NOMO-1 treated with dmso at 0.1 percent for 144 hours (cell line): Measurements from ENCODE around the gene DGKH.

Experiments
- DNase-seq: peaks from one replicate; lab custom pipeline; 2025; ENCODE audit not compliant: unreplicated experiment; lab: John Stamatoyannopoulos, UW

DGKH gene

DNA sequence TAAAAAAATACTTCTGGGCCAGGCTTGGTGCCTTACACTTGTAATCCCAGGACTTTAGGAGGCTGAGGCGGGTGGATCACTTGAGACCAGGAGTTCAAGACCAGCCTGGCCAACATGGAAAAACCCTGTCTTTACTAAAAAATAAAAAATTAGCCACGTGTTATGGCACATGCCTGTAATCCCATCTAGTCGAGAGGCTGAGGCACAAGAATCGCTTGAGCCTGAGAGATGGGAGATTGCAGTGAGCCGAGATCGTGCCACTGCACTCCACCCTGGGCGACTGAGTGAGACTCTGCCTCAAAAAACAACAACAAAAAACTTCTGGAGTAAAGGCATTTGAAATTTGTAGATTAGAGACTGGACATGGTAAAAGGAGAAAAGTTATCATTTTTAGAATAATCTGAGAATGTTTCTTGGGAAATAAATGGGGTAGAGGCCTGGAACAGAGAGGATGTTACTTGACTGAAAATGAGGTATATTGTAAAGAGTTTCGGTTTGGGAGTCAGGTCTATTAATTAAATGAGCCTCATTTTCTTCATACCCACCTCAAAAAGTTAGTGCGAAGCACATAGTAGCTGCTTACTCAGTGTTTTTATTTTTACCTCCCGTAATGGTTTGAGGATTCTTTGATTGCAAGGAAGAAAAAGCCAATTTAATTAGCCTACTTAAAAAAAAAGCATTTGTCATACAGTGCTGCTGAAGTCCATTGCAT, 226.1 kb downstream of the DGKH start:
- DNase-seq = no peak

DNA sequence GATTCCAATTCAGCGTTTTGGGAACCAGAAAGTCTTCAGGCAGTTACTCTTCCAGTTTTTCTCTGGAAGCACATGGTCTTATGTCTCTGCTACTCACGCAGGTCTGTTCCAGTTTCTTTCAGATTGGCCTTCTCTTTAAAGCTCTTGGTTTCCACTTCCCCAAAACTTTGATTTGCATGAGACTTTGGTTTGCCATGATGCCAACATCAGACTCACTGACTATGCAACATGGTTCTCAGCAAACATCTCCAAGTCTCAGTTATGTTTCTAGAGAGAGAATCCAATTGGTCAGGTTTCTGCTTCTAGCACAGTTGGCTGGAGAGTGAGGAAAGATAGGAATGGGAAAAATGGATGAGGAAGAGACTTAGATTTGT, 226.6 kb downstream of the DGKH start:
- peak; percentile 31 for DNase-seq

DNA sequence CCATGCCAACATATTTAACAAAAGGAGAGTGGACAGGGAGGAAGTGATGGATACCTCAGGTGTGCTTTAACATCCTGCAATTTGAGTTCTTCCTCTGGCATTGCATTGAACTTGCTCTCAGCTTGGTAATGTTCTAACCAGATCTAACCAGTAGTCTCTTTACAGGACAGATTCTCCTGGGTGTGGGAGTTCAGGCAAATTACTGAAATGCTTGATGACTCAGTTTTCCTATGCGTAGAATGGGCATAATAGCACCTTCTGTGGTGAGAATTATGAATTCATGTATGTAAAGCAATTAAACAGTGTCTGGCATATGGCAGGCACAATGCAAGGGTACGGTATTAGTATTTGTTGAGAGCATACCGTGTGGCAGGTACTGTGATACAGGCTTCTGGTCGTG, 227.1 kb downstream of the DGKH start:
- DNase-seq = no peak

DNA sequence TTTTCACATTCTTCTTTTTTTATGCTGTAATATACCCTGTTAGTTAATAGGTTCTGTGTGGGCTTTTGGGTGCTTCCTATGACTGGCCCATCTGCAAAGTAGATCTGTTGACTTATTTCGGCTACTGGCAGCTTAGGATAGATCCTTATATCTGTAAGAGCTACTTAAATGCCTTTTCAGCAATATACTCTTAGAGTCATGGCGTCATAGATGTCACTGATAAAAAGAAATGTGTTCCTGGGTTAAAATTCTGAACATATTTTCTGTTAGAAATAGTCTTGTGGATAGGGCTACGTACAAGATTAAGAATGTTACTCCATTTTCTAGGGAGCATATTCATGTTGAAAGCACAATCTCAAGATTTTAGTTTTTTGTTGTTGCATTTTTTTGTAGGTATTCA, 228.2 kb downstream of the DGKH start:
- DNase-seq = no peak

DNA sequence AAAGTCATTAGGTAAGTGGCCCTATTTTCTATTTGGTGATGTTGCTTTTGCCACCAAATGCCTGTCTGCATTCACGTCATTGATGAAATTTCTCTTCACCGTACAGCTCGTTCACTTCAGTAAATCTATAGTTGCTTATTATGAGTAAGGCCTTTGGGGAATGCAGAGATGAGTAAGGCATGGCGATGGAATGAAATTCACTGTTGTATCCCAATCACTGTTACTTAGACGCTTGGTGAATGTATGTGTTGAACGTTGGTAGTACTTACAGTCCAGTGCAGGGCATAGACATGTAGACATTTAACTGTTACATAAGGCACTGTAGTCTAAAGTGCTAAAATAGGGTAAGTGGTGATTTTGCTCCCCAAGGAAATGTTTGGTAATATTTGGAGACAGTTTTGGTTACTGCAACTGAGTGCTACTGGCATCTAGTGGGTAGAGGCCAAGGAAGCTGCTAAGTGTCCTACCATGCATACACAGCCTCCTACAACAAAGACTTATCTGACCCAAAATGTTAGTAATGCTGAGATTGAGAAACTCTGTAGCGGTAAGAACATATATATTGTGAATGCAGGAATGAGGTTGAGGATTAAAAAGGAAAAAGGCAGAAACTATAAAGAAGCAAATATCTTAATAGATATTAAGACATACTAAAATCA, 229.3 kb downstream of the DGKH start:
- no peak for DNase-seq

DNA sequence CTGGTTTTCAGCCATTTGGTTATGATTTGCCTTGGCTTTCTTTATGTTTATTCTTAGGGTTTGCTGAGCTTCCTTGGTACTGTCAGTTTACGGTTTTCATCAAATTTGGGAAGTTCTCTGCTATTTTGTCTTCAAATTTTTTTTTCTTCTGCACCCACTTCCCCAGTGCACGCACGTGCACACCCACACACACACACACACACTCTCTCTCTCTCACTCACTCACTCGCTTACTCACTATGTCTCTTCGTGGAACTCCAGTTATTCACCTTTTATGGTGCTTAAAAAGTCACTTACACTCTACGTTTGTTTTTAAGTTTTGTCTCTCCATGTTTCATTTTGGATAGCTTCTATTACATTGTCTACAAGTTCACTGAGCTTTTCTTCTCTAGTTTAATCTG, 230.6 kb downstream of the DGKH start:
- no peak for DNase-seq

DNA sequence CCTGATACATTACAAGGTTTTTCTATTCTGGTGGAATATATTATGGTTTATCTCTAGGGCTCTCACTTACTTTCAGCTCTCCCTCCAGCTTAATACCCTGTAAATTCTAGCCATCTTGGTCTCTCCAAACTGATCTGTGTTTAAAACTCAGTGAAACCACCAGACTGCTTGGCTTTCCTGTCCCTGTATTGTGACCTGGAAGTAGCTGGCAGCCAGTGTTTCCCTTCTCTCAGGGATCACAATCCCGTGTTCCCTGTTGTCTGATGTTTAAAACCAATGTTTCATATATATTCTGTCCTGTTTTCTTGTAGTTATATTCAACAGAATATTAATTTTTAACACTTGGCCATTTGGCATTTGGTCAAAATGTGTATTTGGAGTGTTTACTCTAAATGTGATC, 231.5 kb downstream of the DGKH start:
- DNase-seq = no peak

DNA sequence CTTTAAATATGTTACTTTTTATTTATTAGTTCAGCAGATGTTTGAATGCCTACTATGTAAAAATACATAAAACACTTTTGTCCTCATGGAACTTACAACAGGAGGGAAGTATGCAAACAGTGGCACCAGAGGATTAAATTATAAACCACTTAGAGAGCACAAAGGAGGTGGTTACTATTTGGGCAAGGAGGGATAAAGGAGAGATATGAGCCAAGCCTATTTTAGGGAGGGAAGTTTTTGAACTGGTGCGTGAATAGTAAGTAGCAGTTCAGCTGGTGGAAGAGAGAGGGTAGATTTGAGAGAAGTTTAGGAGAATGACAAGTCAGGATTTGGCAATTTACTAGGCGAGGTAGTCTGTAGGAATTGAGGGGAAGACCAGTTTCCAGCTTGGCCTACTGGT, 232.1 kb downstream of the DGKH start:
- no peak for DNase-seq

DNA sequence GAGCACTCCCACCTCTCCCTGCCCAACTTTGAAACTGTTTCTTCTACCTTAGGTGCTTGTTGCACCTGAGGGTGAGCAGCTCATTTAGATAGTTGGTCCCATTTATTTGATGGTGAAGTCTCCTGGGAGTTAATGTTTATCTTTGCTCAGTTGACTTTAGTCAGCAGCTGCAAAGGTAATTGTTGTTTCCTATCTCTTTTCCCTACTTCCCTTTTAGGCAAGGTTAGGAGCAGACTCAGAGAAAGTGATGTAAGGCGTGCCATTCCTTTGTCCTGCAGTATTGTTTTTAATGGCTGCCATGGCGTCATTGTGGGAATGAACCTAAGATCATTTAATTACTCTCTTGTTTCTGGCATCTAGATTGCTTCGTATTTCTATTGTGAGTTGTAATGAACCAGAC, 235.1 kb downstream of the DGKH start:
- no peak for DNase-seq

DNA sequence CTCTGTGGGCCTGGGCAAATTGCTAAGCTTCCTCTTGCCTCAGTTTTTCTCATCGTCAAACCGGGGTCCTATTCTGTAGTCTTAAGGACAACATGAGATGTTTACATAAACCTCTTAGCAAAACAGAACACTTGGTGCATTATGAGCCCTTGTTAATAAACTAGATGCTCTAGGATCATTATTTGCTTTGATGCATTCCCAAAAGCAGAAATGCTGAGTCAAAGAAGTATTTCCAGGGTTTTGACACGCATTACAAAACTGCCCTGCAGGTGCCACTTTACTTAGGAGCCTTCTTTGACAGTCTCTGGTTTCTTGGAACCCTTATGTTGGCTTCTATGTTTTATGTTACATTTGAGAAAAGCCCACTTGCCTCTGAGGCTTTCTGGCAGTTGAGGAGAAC, 235.6 kb downstream of the DGKH start:
- DNase-seq = no peak
